ENCODE results near the gene WWC2. TPM values are rescaled to one million over a fixed set of nuclear protein-coding genes. Genes with fewer than 3 reads are reported as not detected.
"Not testable (repeated sequence)": the region's sequence is repeated elsewhere in the genome, so short reads cannot be mapped to it uniquely, and the experiment has no call there.

The WWC2 gene
- total RNA-seq, 1 donor from 2014 or later, result 18.2 TPM

- no peaks in the 10 kb centered on the region for H3K27me3 Mint-ChIP-seq (ENCODE audit: unreplicated experiment)
- H3K27ac Mint-ChIP-seq (ENCODE audit: unreplicated experiment), result no peak overlapping the region
- no peak for TF ChIP-seq CTCF (IDR thresholded peaks at IDR 0.05; ENCODE audit: partially characterized antibody, unreplicated experiment)
- H3K4me3 Mint-ChIP-seq (ENCODE audit: unreplicated experiment), result no peak overlapping the region
- DNase-seq, result no peak
- peaks cover 32% of the 10 kb centered on the region for H3K4me1 Mint-ChIP-seq (ENCODE audit: low read depth, unreplicated experiment)
- peaks cover 2% of the 10 kb centered on the region for H3K9me3 Mint-ChIP-seq (ENCODE audit: unreplicated experiment)
- H3K36me3 Mint-ChIP-seq (ENCODE audit: unreplicated experiment), result no peaks in the 10 kb centered on the region
Measured at GRCh38 chr4:183146478-183146877, 47.4 kb downstream of the WWC2 start.

DNA sequence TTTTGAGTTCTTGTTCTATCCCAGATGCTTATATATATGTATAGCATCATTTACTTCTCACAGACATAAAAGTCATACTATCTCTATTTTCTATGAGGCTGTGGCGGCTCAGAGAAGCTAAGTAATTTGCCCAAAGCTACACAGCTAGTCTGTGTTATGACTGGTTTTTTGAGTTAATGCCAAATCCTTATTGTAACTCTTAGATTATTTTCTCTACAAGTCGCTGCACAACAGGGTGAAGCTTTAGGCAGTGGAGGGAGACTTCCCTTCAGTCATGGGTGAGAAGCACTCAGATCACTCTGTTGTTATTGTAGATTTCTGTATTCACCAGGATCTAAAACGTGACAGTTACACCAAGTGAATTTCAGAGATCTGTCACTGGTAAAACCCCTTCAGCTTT is 48.1 kb downstream of the WWC2 start:
- H3K27ac Mint-ChIP-seq (ENCODE audit: unreplicated experiment), result no peak overlapping the region
- no peak for DNase-seq
- no peaks in the 10 kb centered on the region for H3K27me3 Mint-ChIP-seq (ENCODE audit: unreplicated experiment)
- no peak for TF ChIP-seq CTCF (IDR thresholded peaks at IDR 0.05; ENCODE audit: partially characterized antibody, unreplicated experiment)
- H3K4me3 Mint-ChIP-seq (ENCODE audit: unreplicated experiment), result no peak overlapping the region
- peaks cover 2% of the 10 kb centered on the region for H3K9me3 Mint-ChIP-seq (ENCODE audit: unreplicated experiment)
- no peaks in the 10 kb centered on the region for H3K36me3 Mint-ChIP-seq (ENCODE audit: unreplicated experiment)
- peaks cover 27% of the 10 kb centered on the region for H3K4me1 Mint-ChIP-seq (ENCODE audit: low read depth, unreplicated experiment)

GRCh38 chr4:183147983-183148382 is 48.9 kb downstream of the WWC2 start:
- no peak overlapping the region for H3K27ac Mint-ChIP-seq (ENCODE audit: unreplicated experiment)
- H3K9me3 Mint-ChIP-seq (ENCODE audit: unreplicated experiment), result peaks cover 2% of the 10 kb centered on the region
- H3K4me3 Mint-ChIP-seq (ENCODE audit: unreplicated experiment), result no peak overlapping the region
- peaks cover 25% of the 10 kb centered on the region for H3K4me1 Mint-ChIP-seq (ENCODE audit: low read depth, unreplicated experiment)
- H3K27me3 Mint-ChIP-seq (ENCODE audit: unreplicated experiment), result no peaks in the 10 kb centered on the region
- H3K36me3 Mint-ChIP-seq (ENCODE audit: unreplicated experiment), result no peaks in the 10 kb centered on the region
- no peak for TF ChIP-seq CTCF (IDR thresholded peaks at IDR 0.05; ENCODE audit: partially characterized antibody, unreplicated experiment)
- no peak for DNase-seq

GRCh38 chr4:183149616-183150539 is 50.8 kb downstream of the WWC2 start:
- no peak for TF ChIP-seq CTCF (IDR thresholded peaks at IDR 0.05; ENCODE audit: partially characterized antibody, unreplicated experiment)
- Mint-ChIP-seq H3K9me3 (ENCODE audit: unreplicated experiment) (no peaks in the 10 kb centered on the region), H3K4me1 (ENCODE audit: low read depth, unreplicated experiment) (peaks cover 16% of the 10 kb centered on the region), H3K27ac (ENCODE audit: unreplicated experiment) (no peak overlapping the region), H3K4me3 (ENCODE audit: unreplicated experiment) (no peak overlapping the region), H3K27me3 (ENCODE audit: unreplicated experiment) (no peaks in the 10 kb centered on the region), H3K36me3 (ENCODE audit: unreplicated experiment) (no peaks in the 10 kb centered on the region)
- DNase-seq, result no peak

GRCh38 chr4:183150664-183151063 is 51.6 kb downstream of the WWC2 start:
- peaks cover 16% of the 10 kb centered on the region for H3K4me1 Mint-ChIP-seq (ENCODE audit: low read depth, unreplicated experiment)
- H3K36me3 Mint-ChIP-seq (ENCODE audit: unreplicated experiment); DNase-seq; H3K27ac Mint-ChIP-seq (ENCODE audit: unreplicated experiment); H3K4me3 Mint-ChIP-seq (ENCODE audit: unreplicated experiment); H3K9me3 Mint-ChIP-seq (ENCODE audit: unreplicated experiment); H3K27me3 Mint-ChIP-seq (ENCODE audit: unreplicated experiment): not testable (repeated sequence)

DNA sequence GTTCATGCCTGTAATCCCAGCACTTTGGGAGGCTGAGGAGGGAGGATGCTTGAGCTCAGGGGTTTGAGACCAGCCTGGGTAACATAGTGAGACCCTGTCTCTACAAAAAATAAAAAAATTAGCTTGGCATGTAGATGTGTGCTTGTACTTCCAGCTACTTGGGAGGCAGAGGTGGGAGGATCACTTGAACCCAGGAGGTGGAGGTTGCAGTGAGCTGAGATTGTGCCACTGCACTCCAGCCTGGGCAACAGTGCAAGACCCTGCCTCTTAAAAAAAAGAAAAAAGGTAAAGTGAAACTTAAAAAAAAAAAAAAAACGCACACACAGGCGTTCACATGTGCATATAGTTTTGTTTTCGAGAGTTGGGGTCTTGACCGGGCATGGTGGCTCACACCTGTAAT is 53.2 kb downstream of the WWC2 start:
- H3K27me3 Mint-ChIP-seq (ENCODE audit: unreplicated experiment); DNase-seq: not testable (repeated sequence)

More for the DNA sequence above, 53.2 kb downstream of the WWC2 start:
- not testable (repeated sequence) for H3K4me3 Mint-ChIP-seq (ENCODE audit: unreplicated experiment); H3K36me3 Mint-ChIP-seq (ENCODE audit: unreplicated experiment); H3K9me3 Mint-ChIP-seq (ENCODE audit: unreplicated experiment); H3K27ac Mint-ChIP-seq (ENCODE audit: unreplicated experiment)
- peaks cover 11% of the 10 kb centered on the region for H3K4me1 Mint-ChIP-seq (ENCODE audit: low read depth, unreplicated experiment)
